Measurements from ENCODE around the gene KRT4. TPM values are rescaled to one million over a fixed set of nuclear protein-coding genes. Genes with fewer than 3 reads are reported as not detected.

KRT4 gene
- polyA plus RNA-seq, 2 of the 4 experiments (the other 2 are of a cell fraction) = 2.1 to 12.8 TPM

DNA sequence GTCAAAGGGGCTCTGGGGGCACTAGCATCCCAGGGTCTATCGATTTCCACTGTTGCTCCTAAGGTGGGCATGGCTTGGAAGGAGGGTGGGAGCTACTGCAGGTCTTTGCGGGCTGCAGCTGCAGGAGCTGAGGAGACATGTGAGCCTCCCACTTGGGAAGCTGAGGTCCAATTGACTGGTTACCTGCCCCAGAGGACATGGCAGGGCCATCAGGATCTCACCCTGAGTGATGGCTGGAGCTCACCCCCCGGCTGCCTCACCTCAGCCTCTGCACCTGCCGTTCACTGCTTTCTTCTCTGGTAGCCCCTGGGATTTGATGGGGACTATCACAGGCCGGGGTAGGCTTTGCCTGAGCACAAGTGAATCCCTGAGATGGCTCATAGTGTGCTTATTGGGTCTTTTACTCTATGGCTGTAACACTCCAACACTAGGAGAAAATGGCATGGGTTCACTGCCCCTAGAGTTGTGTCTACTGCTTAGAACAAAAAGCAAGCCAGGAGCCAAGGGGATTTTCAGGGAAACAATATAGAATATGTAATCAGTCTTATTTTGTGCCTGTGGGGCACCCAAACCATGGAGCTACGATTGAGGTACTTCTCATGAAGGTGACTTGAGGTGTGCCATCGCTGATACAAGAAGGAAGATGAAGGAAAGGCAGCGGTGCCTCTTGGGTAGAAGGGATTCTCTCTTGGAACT is 3.2 kb upstream of the KRT4 start:
- Histone ChIP-seq H3K9me3 (no peaks in the 10 kb centered on the region), H3K4me3 (no peak overlapping the region), H3K27ac (no peak overlapping the region), H3K4me2 (no peak overlapping the region), H3K4me1 (peaks cover 39% of the 10 kb centered on the region)
- POLR2A ChIA-PET = no interaction called here
- ATAC-seq (no peak), DNase-seq (ENCODE audit: low read depth in 1 of 2, low spot score in 1 of 2) (no peak), FAIRE-seq (no peak)
- TF ChIP-seq CEBPB (IDR thresholded peaks at IDR 0.05) (no peak), JUN (IDR thresholded peaks at IDR 0.05) (no peak), EP300 (IDR thresholded peaks at IDR 0.05) (no peak), SMC3 (IDR thresholded peaks at IDR 0.05) (no peak), PHF8 (IDR thresholded peaks at IDR 0.05; ENCODE audit: borderline replicate concordance, low read depth) (no peak), RFX5 (IDR thresholded peaks at IDR 0.05) (no peak), MAZ (IDR thresholded peaks at IDR 0.05; ENCODE audit: borderline replicate concordance, low read depth, low read length) (no peak), TP53 (CRISPR knock-in tag; IDR thresholded peaks at IDR 0.05) (no peak), RNF2 (IDR thresholded peaks at IDR 0.05; ENCODE audit: borderline replicate concordance, low read depth) (no peak), BHLHE40 (IDR thresholded peaks at IDR 0.05; ENCODE audit: low read depth, low read length) (no peak), HEYL (CRISPR knock-in tag; IDR thresholded peaks at IDR 0.05) (no peak), FOSL2 (IDR thresholded peaks at IDR 0.05) (no peak), FOSL2 (CRISPR knock-in tag; IDR thresholded peaks at IDR 0.05) (no peak)
- TF ChIP-seq, protein P1, sequence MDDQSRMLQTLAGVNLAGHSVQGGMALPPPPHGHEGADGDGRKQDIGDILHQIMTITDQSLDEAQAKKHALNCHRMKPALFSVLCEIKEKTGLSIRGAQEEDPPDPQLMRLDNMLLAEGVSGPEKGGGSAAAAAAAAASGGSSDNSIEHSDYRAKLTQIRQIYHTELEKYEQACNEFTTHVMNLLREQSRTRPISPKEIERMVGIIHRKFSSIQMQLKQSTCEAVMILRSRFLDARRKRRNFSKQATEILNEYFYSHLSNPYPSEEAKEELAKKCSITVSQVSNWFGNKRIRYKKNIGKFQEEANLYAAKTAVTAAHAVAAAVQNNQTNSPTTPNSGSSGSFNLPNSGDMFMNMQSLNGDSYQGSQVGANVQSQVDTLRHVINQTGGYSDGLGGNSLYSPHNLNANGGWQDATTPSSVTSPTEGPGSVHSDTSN (IDR thresholded peaks at IDR 0.05) = no peak
- TF ChIP-seq, protein P2, sequence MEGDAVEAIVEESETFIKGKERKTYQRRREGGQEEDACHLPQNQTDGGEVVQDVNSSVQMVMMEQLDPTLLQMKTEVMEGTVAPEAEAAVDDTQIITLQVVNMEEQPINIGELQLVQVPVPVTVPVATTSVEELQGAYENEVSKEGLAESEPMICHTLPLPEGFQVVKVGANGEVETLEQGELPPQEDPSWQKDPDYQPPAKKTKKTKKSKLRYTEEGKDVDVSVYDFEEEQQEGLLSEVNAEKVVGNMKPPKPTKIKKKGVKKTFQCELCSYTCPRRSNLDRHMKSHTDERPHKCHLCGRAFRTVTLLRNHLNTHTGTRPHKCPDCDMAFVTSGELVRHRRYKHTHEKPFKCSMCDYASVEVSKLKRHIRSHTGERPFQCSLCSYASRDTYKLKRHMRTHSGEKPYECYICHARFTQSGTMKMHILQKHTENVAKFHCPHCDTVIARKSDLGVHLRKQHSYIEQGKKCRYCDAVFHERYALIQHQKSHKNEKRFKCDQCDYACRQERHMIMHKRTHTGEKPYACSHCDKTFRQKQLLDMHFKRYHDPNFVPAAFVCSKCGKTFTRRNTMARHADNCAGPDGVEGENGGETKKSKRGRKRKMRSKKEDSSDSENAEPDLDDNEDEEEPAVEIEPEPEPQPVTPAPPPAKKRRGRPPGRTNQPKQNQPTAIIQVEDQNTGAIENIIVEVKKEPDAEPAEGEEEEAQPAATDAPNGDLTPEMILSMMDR (IDR thresholded peaks at IDR 0.05) = no peak
- TF ChIP-seq, protein P3, sequence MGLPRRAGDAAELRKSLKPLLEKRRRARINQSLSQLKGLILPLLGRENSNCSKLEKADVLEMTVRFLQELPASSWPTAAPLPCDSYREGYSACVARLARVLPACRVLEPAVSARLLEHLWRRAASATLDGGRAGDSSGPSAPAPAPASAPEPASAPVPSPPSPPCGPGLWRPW (IDR thresholded peaks at IDR 0.05) = no peak
- TF ChIP-seq, protein P4, sequence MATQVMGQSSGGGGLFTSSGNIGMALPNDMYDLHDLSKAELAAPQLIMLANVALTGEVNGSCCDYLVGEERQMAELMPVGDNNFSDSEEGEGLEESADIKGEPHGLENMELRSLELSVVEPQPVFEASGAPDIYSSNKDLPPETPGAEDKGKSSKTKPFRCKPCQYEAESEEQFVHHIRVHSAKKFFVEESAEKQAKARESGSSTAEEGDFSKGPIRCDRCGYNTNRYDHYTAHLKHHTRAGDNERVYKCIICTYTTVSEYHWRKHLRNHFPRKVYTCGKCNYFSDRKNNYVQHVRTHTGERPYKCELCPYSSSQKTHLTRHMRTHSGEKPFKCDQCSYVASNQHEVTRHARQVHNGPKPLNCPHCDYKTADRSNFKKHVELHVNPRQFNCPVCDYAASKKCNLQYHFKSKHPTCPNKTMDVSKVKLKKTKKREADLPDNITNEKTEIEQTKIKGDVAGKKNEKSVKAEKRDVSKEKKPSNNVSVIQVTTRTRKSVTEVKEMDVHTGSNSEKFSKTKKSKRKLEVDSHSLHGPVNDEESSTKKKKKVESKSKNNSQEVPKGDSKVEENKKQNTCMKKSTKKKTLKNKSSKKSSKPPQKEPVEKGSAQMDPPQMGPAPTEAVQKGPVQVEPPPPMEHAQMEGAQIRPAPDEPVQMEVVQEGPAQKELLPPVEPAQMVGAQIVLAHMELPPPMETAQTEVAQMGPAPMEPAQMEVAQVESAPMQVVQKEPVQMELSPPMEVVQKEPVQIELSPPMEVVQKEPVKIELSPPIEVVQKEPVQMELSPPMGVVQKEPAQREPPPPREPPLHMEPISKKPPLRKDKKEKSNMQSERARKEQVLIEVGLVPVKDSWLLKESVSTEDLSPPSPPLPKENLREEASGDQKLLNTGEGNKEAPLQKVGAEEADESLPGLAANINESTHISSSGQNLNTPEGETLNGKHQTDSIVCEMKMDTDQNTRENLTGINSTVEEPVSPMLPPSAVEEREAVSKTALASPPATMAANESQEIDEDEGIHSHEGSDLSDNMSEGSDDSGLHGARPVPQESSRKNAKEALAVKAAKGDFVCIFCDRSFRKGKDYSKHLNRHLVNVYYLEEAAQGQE (IDR thresholded peaks at IDR 0.05) = no peak
- 86% methylated on average over 7 of the region's 8 CpGs for WGBS (ENCODE audit: missing lambda C conversion rate)
- CTCF ChIA-PET = interaction anchor here (0.6 to 2.2 kb wide), 12 partner anchors 8 to 379 kb away, joined by 3 to 5 read pairs (median 4); no protein-coding TSS in a partner anchor

DNA sequence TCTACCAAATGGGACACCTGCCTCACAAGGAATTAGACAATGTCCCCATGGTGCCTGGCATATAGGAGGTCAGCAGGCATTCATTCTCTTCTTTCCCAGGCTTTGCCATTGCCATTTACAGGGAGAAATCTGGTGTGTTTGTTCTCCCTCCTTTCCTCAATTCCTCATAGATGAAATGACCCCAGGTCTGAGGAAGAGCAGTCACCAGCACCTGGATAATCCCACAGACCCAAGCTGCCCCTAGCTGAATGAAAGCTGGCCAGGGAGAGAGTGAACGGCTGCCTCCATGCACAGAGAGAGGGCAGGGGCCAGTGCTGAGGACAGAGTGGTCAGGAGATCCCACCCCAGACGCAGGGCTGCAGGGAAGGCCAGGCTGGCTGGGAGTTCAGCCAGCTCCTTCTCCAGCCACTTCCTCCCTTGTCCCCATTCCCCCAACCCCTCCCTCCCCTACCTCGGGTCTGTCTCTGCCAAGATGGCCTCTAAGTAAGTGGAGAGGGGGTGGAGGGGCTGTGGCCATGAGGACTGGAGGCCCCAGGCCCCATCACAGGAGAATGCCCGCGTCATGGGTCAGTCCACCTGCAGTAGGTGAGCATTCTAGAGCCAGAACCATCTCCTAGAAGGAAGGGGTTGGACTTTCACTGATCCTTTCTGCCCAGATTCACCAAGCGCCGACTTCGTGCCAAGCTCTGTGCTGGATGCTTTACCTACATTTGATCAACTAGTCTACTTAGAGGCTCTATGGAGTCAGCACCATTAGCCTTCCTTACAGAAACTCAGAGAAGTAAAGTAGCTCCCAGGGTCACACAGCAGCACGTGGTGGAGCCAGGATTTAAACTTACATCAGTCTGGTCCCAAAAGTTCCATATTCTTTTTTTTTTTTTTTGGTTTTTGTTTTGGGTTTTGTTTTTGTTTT is 2.0 kb upstream of the KRT4 start:
- ATAC-seq (no peak), FAIRE-seq (no peak), DNase-seq (ENCODE audit: low read depth in 1 of 2, low spot score in 1 of 2) (no peak)
- Histone ChIP-seq H3K4me3 (no peak overlapping the region), H3K27ac (0 out of 6 replicates have a peak overlapping the region, but pooled peaks of 1 of the 2 experiments have one; percentile 23), H3K9me3 (no peaks in the 10 kb centered on the region), H3K4me1 (peaks cover 27% of the 10 kb centered on the region), H3K4me2 (no peak overlapping the region)
- POLR2A ChIA-PET = no interaction called here
- no peak for TF ChIP-seq MAFK (IDR thresholded peaks at IDR 0.05; ENCODE audit: partially characterized antibody)
- CTCF ChIA-PET = interaction anchor here (0.6 to 1.4 kb wide), 7 partner anchors 8 to 519 kb away, joined by 3 to 5 read pairs (median 4); no protein-coding TSS in a partner anchor
- 93% methylated on average over 9 of the region's 9 CpGs for WGBS (ENCODE audit: missing lambda C conversion rate)

All from A549 (cell line).